Kasumi-1 (cell line): ENCODE measurements around the gene EPAS1.

Source experiments
- DNase-seq, 2 experiments: peaks; one replicate each; lab custom pipeline; 2025; lab: John Stamatoyannopoulos, UW

The EPAS1 gene

DNA sequence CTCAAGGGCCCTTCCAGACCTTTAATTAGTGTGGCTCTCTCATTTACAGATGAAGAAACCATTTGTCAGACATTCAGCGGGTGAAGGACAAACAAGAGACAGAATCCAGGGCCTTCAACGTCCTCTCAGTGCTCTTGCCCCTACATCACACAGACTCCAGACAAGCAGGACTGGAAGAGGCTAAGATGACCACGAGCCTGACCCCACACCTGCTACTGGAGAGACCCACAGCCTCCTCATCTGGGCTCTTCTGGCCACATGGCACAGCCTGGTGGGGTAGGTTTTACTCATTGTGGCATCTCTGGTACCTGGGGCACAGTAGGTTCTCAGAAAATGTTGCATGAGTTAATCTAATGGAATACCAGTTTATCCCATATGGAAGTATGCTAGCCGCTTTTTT is 112.5 kb downstream of the EPAS1 start:
- no peak for DNase-seq

DNA sequence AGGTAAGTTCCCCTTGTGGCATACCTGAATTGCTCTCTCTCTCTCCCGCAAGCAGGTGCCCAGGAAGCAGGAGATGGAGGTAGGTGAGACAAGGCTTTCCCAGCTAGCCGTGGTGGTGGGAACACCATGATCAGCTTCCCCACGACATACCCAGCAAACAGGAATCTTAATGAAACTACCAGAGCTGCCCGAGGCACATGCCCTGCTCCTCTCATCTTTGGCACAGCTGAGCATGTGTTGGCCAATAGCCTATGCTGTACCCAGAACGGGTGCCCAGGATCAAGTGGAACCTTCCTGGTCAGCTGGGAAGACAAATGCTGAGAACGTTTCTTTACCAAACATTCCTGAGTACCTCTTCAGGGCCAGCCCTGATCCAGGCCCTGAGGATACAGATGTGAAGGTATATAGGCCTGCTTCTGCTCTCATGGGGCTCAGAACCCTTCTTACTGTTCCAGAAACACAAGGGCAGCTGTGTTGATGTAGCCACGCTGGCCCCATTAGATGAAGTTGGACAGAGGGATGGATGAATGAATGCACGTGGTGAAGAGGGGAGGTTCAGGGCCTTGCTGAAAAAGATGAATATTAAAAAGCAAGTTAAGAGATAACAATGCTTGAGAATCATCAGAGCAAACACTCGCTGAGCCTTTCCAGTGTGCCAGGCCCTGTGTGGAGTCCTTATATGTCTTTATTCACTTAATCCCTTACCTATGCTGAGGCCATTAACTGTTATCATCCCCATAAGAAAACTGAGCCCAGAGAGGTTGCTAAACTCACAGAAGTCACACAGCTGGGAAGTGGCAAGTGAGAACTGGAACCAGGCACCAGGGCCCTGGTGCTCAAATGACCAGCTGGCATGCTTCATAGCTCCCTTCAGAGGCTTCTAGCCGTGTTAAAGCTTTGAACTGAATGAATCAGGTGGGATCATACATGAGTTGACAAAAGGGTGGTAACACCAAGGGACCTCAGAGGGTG is 113.4 kb downstream of the EPAS1 start:
- DNase-seq: no peak

DNA sequence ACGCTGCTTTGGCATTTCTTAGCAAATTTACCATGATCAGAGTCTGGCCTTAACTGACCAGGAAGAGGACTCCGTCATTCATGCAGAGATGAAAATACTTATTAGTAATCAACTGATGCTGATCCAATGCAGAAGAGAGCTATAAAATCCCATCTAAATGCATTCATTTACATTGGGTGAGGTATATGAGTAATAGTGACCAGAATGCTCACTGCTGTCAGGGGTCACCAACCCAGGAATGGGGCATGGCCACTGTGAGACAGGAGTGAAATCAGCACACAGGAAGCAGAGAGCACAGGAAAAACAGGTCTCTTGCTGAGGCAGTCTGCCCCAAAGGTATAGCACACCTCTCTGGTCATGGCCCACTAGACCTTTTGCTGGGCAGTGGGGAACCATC is 114.0 kb downstream of the EPAS1 start:
- DNase-seq: no peak

DNA sequence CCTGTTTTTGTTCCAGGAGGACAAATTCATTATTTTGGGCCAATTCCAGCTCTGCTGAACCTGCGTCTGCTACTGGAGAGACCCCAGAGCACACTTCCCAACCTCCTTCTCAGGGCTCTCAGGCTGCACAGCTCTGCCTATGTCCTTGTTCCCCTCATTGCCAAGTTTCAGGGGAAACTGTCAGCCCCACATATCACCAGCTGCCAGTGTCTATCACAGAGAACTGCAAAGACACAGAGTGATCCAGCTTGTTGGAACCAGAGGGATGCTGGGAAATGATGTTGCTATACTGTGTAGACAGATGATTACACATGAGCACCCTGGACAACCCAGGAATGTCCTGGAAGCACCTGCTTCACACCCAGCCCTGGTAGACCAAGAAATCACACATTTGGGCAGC is 114.8 kb downstream of the EPAS1 start:
- DNase-seq: no peak

DNA sequence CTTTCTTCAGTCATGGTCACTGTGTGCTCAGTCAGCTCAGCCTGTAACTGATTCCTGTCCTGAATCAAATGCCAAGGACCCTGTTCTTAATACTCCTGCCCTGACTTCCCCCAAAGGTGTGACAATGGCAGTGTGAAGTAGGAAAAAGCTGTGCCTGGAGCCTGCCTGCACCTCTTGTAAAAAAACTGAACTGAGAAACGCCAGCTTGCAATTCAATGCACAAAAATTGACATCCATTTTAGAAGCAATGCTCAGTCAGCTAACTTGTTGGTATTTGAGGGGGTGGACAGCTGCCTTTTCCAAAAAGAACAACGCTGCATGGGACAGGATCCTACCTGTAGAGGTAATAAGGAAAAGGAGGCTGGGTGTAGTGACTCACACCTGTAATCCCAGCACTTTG is 115.9 kb downstream of the EPAS1 start:
- DNase-seq: no peak

DNA sequence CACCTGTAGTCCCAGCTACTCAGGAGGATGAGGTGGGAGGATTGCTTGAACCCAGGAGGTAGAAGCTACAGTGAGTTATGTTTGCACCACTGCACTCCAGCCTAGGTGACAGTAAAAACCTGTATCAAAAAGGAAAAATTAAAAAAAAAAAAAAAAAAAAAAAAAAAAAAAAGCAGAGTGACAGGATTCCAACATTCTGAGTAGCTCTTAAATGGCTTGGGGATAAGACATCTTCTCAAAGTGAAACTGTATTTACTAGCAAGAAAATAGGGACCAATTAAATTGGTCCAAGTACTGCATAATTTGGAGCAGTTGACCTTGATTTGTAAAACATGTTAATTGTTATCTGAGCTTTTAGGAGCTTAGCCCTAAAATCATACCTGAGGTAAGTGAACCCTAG is 116.4 kb downstream of the EPAS1 start:
- DNase-seq: no peak

DNA sequence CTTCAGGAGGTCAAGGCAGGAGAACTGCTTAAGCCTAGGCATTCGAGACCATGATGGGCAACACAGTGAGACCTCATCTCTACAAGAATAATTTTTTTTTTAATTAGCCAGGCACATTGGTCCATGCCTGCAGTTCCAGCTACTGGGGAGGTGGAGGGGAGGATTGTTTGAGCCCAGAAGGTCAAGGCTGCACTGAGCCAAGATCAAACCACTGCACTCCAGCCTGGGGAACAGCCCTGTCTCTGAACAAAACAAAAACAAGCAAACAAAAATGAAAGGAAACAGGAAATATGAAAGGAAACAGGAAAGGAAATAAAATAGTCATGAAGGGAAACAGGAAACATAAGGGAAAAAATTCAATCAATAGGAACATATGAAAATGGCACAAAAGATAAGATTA is 117.5 kb downstream of the EPAS1 start:
- no peak for DNase-seq

DNA sequence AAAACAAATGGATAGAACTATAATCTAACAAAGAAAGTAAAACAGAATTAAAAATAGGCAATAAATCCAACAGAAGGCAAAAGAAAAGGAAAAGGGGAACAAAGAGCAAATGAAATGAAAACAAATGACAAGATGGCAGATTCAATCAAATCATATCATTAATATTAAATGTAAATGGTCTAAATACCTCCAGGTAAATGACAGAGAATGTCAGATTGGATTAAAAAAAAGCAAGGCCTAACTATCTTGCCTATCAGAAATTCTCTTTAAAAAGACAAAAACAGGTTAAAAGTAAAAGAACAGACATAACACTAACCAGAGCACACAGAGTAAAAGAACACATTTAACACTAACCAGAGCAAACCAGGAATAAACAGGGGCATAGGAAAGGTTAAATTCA is 119.1 kb downstream of the EPAS1 start:
- no peak for DNase-seq

DNA sequence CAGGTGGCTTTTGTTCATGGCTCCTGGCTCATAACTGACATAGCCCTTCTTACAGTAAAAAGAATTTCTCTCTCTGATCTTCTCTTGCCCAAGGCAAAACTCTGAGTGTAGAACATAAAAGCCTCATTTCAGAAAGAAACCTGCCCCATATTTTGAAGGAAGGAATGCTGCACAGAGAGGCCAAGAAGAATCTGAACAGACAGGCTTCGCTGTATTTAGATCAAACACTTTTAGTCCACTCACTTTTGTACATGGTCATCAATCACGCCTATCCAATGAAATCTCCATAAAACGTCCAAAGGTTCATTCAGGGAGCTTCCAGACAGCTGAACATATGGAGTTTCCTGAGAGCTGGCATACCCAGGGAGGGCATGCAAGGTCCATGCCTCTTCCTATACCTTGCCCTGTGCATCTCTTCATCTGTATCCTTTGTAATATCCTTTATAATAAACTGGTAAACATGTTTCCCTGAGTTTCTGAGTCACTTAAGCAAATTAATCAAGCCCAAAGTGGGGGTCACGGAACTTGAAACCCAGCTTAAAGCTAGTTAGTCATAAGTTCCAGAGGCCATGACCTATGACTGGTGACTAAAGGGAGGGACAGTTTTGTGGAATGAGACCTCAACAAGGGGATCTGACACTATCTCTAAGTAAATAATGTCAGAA is 119.7 kb downstream of the EPAS1 start:
- DNase-seq: no peak

DNA sequence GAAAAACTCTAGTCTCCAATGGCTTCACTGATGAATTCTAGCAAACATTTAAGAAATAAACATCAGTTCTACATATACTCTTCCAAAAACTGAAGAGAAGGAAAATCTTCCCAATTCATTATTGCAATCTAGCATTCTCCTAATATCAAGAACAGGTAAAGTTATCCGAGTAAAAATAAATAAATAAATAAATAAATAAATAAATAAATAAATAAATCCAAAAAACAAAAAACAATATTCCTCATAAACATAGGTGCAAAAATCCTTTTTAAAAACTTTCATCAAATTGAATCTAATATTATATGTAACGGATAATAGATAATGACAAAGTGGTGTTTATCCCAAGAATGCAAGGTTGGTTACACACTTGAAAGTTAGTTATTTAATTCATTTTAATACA is 123.7 kb downstream of the EPAS1 start:
- DNase-seq: no peak

DNA sequence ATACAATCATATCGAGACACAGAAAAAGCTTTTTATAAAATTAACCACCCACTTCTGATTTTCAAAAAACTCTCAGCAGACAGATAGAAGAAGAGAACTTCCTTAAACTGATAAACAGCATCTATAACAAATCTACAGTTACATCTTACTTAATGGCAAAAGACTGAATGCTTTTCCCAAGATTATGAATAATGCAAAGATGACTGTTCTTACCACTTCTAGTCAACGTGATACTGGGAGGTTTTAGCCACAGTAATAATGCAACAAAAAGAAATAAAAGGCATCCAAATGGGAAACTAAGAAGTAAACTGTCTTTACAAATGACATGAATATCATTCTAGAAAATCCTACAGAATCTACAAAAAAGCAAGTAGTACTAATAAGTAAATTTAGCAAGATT is 124.2 kb downstream of the EPAS1 start:
- no peak for DNase-seq

DNA sequence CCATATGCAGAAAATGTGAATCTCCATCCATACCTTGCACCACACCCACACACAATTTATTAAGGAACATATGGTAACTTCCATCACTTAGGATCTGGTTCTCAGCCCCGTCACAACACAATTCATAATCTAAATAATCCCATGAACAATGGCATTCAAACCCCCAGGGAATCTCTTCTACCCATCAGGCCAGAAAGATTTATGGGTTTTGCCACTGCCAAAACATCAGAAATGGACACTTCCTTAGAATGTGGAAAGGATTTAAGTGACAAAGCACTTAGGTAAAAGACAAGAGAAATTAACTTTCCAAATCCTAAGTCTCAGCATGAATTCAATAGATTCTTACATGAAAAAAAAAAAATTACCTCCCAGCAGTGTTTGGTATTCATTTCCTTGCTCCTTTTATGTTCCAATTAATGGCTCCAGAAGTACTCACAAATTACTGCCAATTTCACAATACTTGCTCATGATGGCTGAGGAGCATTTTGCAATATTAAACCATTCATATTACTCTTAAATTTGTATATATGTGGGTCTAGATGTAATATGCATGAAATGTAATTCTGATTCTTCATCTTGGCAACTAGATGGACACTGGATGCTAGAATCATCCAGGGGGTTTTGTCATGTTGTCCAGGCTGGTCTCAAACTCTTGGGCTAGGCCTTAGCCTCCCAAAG is 125.6 kb downstream of the EPAS1 start:
- no peak for DNase-seq

DNA sequence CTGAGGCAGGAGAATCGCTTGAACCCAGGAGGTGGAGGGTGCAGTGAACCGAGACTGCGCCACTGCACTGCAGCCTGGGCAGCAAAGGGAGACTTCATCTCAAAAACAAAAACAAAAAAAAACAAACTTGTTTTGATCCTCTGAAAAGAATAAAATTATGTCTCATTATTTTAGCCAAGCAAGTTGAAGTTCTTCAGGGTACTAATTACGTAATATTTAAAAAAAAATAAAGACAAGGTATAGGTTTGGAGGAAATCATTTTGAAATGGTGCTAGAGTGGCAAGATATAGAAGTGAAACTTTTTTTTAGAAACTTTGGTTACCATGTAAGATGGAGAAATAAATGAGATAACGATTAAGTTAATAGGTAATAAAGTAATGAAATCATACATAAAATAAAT is 127.7 kb downstream of the EPAS1 start:
- no peak for DNase-seq

DNA sequence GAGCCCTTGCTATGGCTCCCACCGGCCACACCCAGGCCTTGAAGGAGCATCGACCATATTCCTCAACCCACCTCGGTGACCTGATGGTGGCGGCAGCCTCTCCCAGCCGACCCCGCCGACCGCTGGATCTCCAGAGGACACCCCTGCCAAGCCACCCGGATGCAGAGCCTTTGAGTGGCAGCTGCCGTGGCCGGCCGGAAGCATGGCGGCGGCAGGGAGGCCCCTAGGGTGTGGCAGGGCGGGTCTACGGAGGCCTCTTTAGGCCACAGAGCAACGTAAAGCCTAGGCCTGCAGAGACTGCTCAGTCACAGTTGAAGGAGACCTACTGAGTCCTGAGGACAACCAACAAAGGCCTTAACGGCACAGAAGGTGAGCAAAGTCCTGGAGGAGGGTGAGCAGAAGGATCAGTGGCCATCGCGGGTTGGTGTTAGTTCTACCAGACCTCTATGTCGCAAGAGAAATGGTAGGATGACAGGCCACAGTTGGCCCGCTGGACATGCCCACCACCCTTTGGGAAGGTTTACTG is 131.8 kb downstream of the EPAS1 start:
- no peak for DNase-seq

DNA sequence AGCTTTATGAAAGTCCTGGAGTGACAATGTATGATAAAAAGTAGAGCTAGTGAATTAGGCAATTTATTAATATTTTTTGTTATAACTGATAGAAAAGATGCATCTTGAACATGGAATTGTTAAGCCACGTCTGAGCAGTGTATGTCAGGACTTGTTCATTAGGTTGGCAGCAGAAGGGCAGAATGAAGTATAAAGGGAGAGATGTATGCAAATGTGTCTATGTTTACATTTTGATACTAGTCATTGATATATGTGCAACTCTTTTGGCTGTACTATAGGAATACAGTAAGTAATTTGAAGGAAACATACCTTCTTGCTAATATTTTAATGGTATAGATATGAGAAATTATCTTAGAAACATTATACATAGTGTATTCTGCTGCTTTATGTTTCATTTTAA is 133.2 kb downstream of the EPAS1 start:
- no peak for DNase-seq

DNA sequence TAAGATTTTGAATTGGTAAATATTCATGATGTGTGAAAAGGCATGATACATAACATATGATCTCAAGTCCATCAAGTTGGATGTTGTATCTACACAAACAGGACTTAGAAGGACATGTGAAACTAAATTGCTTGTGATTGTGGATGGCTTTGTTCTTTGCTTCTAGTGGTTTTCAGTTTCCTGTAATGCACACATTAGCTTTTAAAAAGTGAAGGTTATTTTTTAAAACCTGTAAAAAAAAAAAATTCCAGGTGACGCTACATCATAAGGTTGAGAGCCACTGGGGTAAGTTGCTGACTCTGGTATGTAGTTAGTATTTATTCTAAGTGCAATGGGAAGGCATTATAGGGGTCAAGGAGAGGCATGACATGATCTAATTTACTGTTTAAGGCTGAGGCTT is 133.8 kb downstream of the EPAS1 start:
- no peak for DNase-seq

DNA sequence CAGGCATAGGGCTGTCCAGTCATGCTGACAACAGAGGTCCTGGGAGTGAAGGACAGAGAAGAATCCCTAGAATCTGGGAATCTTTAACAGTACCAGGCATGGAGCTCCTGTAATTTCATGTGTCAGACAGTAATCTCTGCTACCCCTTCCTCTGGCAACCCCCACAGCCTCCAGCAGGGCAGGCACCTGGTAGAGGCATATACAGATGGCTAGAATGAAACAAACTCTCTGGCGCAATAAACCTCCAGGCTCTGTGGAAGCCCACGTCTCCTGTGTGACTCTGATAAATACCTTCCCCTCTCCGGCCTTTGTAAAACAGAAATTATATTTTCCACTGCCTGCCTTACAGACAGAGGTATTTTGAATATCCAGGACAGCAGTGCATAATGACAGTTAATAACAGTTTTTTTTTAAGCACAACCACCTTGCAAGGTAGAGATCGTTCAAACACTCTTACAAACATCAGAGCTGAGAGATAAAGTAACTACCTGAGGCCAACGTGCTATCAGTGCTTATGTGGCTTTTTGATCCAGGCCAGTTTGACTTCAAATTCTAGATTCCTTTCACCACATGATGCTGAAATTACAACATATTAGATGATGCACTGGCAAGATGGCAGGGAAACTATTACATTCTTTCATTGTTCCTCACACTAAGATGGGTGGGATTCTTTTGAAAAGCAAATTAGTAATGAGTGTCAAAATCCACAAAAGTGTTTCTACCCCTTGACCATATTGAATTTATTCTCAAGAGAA is 134.5 kb downstream of the EPAS1 start:
- DNase-seq: no peak

DNA sequence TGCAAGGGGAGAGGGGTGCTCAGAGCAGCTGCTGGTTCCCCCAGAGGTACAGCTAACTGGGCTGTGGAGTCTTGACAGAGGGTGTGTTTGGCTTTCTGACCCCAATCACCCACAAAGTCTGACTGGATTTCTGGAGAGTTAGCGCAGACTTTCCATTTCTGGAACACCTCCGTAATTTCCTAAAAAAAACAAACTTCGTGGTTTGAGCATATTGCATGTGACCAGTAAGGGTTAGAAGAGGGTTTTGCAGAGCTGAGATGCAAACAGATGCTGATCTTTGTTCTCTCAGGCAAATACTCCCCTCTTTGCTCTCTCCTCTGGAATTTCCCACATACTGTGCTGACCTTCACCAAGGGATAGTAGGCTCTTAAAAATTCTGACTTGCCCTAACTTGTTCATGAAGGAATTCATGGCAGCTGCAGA is 137.7 kb downstream of the EPAS1 start:
- DNase-seq: no peak

DNA sequence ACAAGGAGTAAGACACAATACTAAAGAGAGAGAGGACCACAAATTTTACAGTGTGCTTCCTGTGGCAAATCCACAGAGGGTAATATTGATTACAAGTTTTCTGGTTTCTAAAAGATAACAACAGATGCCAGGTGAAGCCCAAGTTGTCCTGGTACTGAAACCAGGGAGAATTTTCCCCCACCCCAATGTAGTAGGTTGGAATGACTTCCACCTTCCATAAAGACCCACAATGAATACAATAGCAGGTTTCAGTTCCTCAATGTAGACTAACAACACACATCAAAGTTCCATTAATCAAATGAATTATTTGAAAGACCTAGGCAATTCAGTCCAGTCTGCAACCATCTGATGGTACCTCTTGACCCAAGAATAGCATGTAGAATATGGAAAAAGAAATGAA is 138.1 kb downstream of the EPAS1 start:
- DNase-seq: no peak

DNA sequence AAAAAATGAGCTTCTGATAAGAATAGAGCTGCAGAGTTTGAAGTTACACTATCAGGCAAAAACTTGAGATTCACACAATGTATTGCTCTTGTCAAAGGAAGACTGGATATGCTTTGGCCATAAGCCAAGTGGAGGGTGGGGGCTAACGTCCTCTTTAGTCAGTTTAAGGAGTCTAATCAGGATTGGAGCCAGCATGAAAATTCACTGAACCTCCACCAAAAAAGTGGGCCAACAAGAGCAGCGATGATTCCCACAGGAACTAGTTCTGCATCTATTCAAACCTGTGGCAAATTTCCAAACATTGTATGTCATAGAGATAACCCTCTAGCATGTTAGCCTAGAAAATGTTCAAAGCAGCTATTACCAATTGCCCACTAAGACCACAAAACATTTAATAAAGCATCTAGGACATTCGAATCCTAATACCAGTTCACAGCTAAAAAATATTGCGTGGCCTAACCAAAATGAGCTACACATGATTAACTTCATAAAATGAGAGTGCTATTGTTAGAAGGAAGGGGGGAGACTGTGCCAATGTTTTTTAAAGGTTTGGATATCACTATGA is 138.7 kb downstream of the EPAS1 start:
- DNase-seq: no peak
